ENCODE results near the gene AAK1.

GRCh38 chr2:69556008-69556407 is 87.5 kb downstream of the AAK1 start:
- TF ChIP-seq AFF4 (CRISPR knock-in tag; IDR thresholded peaks at IDR 0.05; ENCODE audit: borderline replicate concordance): no peak
- TF ChIP-seq MLX (CRISPR knock-in tag; IDR thresholded peaks at IDR 0.05): no peak
- TF ChIP-seq TCF7 (CRISPR knock-in tag; IDR thresholded peaks at IDR 0.05; ENCODE audit: low read depth): no peak
- no peak for TF ChIP-seq CREB1 (CRISPR knock-in tag; IDR thresholded peaks at IDR 0.05)
- TF ChIP-seq CTCF (IDR thresholded peaks at IDR 0.05): no peak
- no peak for TF ChIP-seq ZBTB21 (CRISPR knock-in tag; IDR thresholded peaks at IDR 0.05; ENCODE audit: borderline replicate concordance)
- no peak for TF ChIP-seq USF2 (CRISPR knock-in tag; IDR thresholded peaks at IDR 0.05)
